Upper lobe of left lung (tissue), 6 donors: Measurements from ENCODE around the gene AP1B1. TPM values are rescaled to one million over a fixed set of nuclear protein-coding genes. Genes with fewer than 3 reads are reported as not detected.

Experiments used
- ATAC-seq, 2 donors: fragments of 200-7000 bp; cut with Tn5 transposase; one replicate each; pipeline ENCODE4 v1.9.1; 2022; ENCODE audit warnings: mild to moderate bottlenecking in 2 of 2, moderate library complexity in 2 of 2; ENCODE audit not compliant: low FRiP score in 2 of 2
- DNase-seq, 2 donors: peaks; one replicate each; pipeline ENCODE4 v3.0.0-alpha.2; 2019 to 2020
- H3K27ac ChIP-seq, 4 donors: fragments of 200-600 bp; sonication (generic); one replicate each; pipeline ENCODE4 v1.5.1; 2016 to 2019
- H3K27me3 ChIP-seq, 4 donors: fragments of 200-600 bp; sonication (generic); one replicate each; pipeline ENCODE4 v1.5.1; 2017 to 2019
- H3K36me3 ChIP-seq, 4 donors: fragments of 200-600 bp; sonication (generic); one replicate each; pipeline ENCODE4 v1.5.1; 2016 to 2019
- H3K4me1 ChIP-seq, 4 donors: fragments of 200-600 bp; sonication (generic); one replicate each; pipeline ENCODE4 v1.5.1; 2018 to 2019
- H3K4me3 ChIP-seq, 4 donors: fragments of 200-600 bp; sonication (generic); one replicate each; pipeline ENCODE4 v1.5.1; 2017 to 2019; ENCODE audit warnings: mild to moderate bottlenecking in 2 of 4, moderate library complexity in 1 of 4
- H3K9me3 ChIP-seq, 4 donors: fragments of 200-600 bp; sonication (generic); one replicate each; pipeline ENCODE4 v1.5.1; 2018 to 2019
- EP300 ChIP-seq, 4 donors: sonication (generic); formaldehyde crosslinking; IDR thresholded peaks; one replicate each; pipeline ENCODE4 v1.5.1; 2017; ENCODE audit warnings: antibody characterized with exemption in 4 of 4, control low read depth in 2 of 4
- POLR2A ChIP-seq, 4 donors: fragments of 450-650 bp; IDR thresholded peaks; one replicate each; pipeline ENCODE4 v1.5.1; 2016 to 2017; ENCODE audit warnings: antibody characterized with exemption in 4 of 4, mild to moderate bottlenecking in 2 of 4
- POLR2AphosphoS5 ChIP-seq, 2 donors: sonication (generic); formaldehyde crosslinking; IDR thresholded peaks; one replicate each; pipeline ENCODE4 v1.5.1; 2017; ENCODE audit warnings: antibody characterized with exemption in 2 of 2
- WGBS, 2 donors: methylation state at CpG; one replicate each; pipeline ENCODE4 v1.1.5; 2017 to 2018; 5-methylcytosine and 5-hydroxymethylcytosine counted together
- total RNA-seq, 6 donors: library from RNA; depleted of rRNA in 4 of 6; stranded (reverse); fragments of >200 nt in 4 of 6; gene quantifications; one replicate each; pipeline versions ENCODE4 v1.1.0 to v1.2.1, GENCODE V29; 2016 to 2021
- TF ChIP-seq, protein P1 (sequence below), 6 experiments: fragments of 450-650 bp in 4 of 6; fragments of 200-600 bp in 2 of 6; sonication (generic) in 2 of 6; IDR thresholded peaks; one replicate each; pipeline ENCODE4 v1.5.1; 2016 to 2019; ENCODE audit warnings: antibody characterized with exemption in 6 of 6
- donor health status: DM: no; HTN: no; CAD: no; lungs with moderate emphysema.
- donor health status: DM: no; HTN: yes; CAD: no; lungs with severe emphysema.

Gene AP1B1
- total RNA-seq, 6 donors from 2014 or later, result 44.7 to 162 (median 80.7) TPM

GRCh38 chr22:29331213-29331612 lies 57.2 kb downstream of the AP1B1 start:
- Histone ChIP-seq H3K27ac (no peak overlapping the region), H3K9me3 (no peaks in the 10 kb centered on the region), H3K27me3 (no peaks in the 10 kb centered on the region), H3K4me3 (no peak overlapping the region), H3K4me1 (no peaks in the 10 kb centered on the region), H3K36me3 (peaks cover 8 to 99% (median 88%) of the 10 kb centered on the region in 4 donors)
- TF ChIP-seq POLR2AphosphoS5 (IDR thresholded peaks at IDR 0.05) (no peak), POLR2A (IDR thresholded peaks at IDR 0.05) (no peak), EP300 (IDR thresholded peaks at IDR 0.05) (no peak)
- TF ChIP-seq, protein P1, sequence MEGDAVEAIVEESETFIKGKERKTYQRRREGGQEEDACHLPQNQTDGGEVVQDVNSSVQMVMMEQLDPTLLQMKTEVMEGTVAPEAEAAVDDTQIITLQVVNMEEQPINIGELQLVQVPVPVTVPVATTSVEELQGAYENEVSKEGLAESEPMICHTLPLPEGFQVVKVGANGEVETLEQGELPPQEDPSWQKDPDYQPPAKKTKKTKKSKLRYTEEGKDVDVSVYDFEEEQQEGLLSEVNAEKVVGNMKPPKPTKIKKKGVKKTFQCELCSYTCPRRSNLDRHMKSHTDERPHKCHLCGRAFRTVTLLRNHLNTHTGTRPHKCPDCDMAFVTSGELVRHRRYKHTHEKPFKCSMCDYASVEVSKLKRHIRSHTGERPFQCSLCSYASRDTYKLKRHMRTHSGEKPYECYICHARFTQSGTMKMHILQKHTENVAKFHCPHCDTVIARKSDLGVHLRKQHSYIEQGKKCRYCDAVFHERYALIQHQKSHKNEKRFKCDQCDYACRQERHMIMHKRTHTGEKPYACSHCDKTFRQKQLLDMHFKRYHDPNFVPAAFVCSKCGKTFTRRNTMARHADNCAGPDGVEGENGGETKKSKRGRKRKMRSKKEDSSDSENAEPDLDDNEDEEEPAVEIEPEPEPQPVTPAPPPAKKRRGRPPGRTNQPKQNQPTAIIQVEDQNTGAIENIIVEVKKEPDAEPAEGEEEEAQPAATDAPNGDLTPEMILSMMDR (IDR thresholded peaks at IDR 0.05), result no peak
- 96 to 97% methylated on average over 4 to 8 of the region's 8 CpGs for WGBS, 2 donors
- ATAC-seq, result no peak
- no peak for DNase-seq

DNA sequence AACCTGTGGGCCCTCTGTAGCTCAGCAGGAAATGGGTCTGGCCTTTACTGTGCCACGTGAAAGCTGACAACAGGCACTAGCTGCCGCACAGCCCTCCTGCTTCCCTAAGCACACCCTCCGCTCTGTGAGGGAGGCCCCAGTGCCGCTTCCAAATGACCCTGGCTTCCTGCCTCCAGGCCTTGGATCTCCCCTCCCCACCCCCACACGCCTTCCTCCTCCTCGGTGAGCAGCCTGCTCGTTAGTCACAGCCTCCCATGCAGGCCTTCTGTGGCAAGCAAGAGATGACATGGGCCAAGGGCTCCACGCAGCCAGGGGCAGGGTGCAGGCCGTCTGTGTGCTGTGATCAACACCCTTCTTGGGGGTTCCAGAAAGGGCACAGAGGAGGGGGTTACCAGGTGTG lies 57.6 kb downstream of the AP1B1 start:
- Histone ChIP-seq H3K27me3 (no peaks in the 10 kb centered on the region), H3K36me3 (peaks cover 7 to 95% (median 83%) of the 10 kb centered on the region in 4 donors), H3K9me3 (no peaks in the 10 kb centered on the region), H3K4me1 (no peaks in the 10 kb centered on the region), H3K27ac (no peak overlapping the region), H3K4me3 (no peak overlapping the region)
- 54 to 75% methylated on average over 6 to 9 of the region's 9 CpGs for WGBS, 2 donors
- DNase-seq, result no peak
- no peak for ATAC-seq
- TF ChIP-seq POLR2A (IDR thresholded peaks at IDR 0.05) (no peak), POLR2AphosphoS5 (IDR thresholded peaks at IDR 0.05) (no peak), EP300 (IDR thresholded peaks at IDR 0.05) (no peak)
- TF ChIP-seq, protein P1 (IDR thresholded peaks at IDR 0.05), result no peak

- ATAC-seq, result no peak
- Histone ChIP-seq H3K36me3 (peaks cover 7 to 90% (median 80%) of the 10 kb centered on the region in 4 donors), H3K4me3 (no peak overlapping the region), H3K9me3 (no peaks in the 10 kb centered on the region), H3K27me3 (no peaks in the 10 kb centered on the region), H3K27ac (no peak overlapping the region), H3K4me1 (no peaks in the 10 kb centered on the region)
- TF ChIP-seq POLR2A (IDR thresholded peaks at IDR 0.05) (no peak), POLR2AphosphoS5 (IDR thresholded peaks at IDR 0.05) (no peak), EP300 (IDR thresholded peaks at IDR 0.05) (no peak)
- TF ChIP-seq, protein P1 (IDR thresholded peaks at IDR 0.05), result no peak
- WGBS, 2 donors, result 97% methylated on average over 18 of the region's 19 CpGs; no CpG with 5 or more reads in 1 of the 2 donors
- DNase-seq, result no peak
Observed at GRCh38 chr22:29330291-29330690, 58.1 kb downstream of the AP1B1 start.

DNA sequence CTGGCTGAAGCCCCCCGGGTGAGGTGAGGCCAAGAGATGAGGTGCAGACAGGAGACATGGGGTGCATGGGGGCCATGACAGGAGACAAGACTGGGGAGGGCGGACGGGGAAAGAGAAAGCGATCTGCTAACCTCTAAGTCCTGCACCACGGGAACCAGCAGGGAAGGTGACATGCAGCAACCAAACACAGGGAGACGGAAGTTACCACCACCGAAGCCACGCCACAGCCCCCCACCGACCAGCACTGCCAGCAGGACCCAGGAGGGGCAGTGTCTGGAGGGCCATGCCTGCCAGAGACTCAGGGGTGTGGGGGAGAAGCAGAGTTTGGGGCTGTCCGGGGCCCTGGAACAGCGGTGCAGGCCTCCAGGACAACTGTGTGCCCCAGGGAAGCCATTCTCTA lies 58.8 kb downstream of the AP1B1 start:
- TF ChIP-seq, protein P1 (IDR thresholded peaks at IDR 0.05), result no peak
- no peak for TF ChIP-seq POLR2A (IDR thresholded peaks at IDR 0.05)
- TF ChIP-seq EP300 (IDR thresholded peaks at IDR 0.05), result no peak
- TF ChIP-seq POLR2AphosphoS5 (IDR thresholded peaks at IDR 0.05), result no peak
- no peak overlapping the region for H3K27ac ChIP-seq
- no peaks in the 10 kb centered on the region for H3K4me1 ChIP-seq
- WGBS, 2 donors, result 88 to 97% methylated on average over 7 to 11 of the region's 11 CpGs
- H3K27me3 ChIP-seq, result no peaks in the 10 kb centered on the region
- peaks cover 7 to 83% (median 73%) of the 10 kb centered on the region in 4 donors for H3K36me3 ChIP-seq
- ATAC-seq, result no peak
- H3K4me3 ChIP-seq, result no peak overlapping the region
- H3K9me3 ChIP-seq, result no peaks in the 10 kb centered on the region
- no peak for DNase-seq
